AG04449 (cell line): ENCODE measurements around the gene VAV2.
A peak's percentile ranks its signal among the peaks of the same experiment; 100 is the strongest.

Experiments used
- CTCF ChIA-PET: fragments of 350-600 bp; formaldehyde crosslinking; extraction: SDS; loops from one replicate; lab custom pipeline; 2021; ENCODE audit warnings: antibody characterized with exemption; lab: Yijun Ruan, JAX
- POLR2A ChIA-PET: fragments of 400-600, 350-600 bp; formaldehyde crosslinking; extraction: SDS; loops from one replicate; lab custom pipeline; 2020; ENCODE audit warnings: antibody characterized with exemption, inconsistent platforms; lab: Yijun Ruan, JAX
- DNase-seq: peaks from one replicate; pipeline ENCODE4 v3.0.0-alpha.2; 2010; ENCODE audit warnings: low read depth, low spot score
- H3K4me3 ChIP-seq: 2 replicates; pipeline ENCODE4 v1.5.1; 2011; ENCODE audit warnings: low read depth, mild to moderate bottlenecking, control low read depth, low read length
- TF ChIP-seq, protein P1 (sequence below): IDR thresholded peaks from one replicate; pipeline ENCODE4 v1.5.1; 2011; ENCODE audit warnings: mild to moderate bottlenecking, moderate library complexity, low read length, control low read depth, inconsistent platforms; ENCODE audit not compliant: insufficient read depth; ENCODE audit errors: missing control alignments

VAV2 gene

DNA sequence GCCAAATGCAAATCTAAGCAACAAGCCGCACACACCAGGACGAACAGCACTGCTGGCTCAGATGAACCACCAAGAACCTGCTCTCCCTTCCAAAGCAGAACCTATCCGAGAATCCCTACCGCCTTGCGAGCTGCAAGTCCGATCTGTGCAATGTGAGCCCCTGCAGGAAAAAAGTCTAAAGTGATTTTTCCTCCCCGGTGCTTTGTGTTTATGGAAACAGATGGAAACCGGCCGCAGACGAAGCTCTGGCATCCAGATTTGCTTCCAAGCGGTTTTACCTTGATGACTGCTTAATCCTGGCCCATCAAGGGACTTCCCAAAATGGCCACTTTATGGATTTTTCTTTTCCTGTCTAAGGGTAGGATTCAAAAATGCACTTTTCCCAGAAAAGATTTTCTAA lies 112.5 kb downstream of the VAV2 start:
- ChIA-PET CTCF (no interaction called here), POLR2A (no interaction called here)
- TF ChIP-seq, protein P1, sequence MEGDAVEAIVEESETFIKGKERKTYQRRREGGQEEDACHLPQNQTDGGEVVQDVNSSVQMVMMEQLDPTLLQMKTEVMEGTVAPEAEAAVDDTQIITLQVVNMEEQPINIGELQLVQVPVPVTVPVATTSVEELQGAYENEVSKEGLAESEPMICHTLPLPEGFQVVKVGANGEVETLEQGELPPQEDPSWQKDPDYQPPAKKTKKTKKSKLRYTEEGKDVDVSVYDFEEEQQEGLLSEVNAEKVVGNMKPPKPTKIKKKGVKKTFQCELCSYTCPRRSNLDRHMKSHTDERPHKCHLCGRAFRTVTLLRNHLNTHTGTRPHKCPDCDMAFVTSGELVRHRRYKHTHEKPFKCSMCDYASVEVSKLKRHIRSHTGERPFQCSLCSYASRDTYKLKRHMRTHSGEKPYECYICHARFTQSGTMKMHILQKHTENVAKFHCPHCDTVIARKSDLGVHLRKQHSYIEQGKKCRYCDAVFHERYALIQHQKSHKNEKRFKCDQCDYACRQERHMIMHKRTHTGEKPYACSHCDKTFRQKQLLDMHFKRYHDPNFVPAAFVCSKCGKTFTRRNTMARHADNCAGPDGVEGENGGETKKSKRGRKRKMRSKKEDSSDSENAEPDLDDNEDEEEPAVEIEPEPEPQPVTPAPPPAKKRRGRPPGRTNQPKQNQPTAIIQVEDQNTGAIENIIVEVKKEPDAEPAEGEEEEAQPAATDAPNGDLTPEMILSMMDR = no peak
- H3K4me3 ChIP-seq = no peak overlapping the region
- DNase-seq = no peak

DNA sequence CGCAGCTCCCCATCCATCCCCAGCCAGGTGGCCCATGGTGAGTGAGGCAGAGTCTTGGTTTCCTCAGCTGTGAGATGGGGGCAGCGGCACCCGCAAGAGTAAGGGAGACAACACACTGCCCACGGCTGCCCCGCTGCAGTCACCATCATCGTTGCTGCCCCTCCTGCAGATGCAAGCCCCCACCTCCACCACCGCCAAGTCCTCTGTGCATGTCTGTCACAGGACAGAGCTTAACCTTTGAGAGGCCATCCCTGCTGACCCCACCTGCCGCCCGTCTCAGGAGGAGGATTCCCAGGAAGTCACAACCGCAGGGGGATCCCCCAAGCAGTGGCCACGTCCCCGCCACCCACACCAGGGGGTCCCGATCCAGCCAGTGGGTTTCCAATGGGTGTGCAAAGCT lies 113.7 kb downstream of the VAV2 start:
- ChIA-PET POLR2A (no interaction called here), CTCF (no interaction called here)

DNA sequence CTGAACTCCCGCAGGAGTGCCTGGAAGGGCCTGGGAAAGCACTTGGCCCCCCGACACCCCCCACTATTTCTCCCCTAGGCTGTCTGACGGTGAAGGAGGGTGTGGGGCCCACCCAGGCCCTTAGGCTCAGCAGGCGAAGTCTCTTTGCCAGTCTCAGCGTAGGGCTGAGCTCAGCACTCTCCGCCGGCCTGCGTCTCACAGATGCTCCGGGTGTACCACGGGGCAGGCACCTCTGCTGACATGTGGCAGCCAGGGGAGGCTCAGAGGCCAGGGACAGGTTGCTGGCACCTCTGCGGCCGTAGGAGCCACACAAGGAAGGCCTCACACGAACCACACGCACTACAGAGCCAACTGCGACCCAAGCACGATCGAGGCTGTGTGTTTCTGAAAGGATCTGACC lies 114.2 kb downstream of the VAV2 start:
- TF ChIP-seq, protein P1 = no peak
- no peak for DNase-seq
- POLR2A ChIA-PET = no interaction called here
- H3K4me3 ChIP-seq = no peak overlapping the region
- CTCF ChIA-PET = no interaction called here

More for the DNA sequence above, 113.7 kb downstream of the VAV2 start:
- DNase-seq = no peak
- no peak overlapping the region for H3K4me3 ChIP-seq
- TF ChIP-seq, protein P1 = no peak

DNA sequence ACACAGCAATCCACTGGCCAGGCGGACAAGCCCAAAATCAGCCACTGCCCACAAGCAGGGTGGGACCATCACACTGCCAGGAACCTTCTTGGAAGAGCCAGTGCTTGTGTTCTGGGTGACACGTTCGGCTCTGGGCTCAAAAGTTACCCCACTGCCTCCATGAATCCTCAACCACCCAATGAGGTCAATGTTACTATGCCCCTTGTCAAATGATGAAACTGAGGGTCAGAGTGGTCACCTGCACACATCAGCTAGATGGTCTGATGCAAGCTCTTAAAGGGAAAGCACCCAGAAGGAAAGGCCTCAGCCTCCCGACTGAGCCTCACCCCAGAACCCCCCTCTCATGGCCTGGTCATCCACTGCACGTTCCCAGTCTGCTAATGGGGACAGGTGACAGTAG lies 114.8 kb downstream of the VAV2 start:
- CTCF ChIA-PET = no interaction called here
- TF ChIP-seq, protein P1 = no peak
- no peak overlapping the region for H3K4me3 ChIP-seq
- DNase-seq = no peak
- POLR2A ChIA-PET = no interaction called here

DNA sequence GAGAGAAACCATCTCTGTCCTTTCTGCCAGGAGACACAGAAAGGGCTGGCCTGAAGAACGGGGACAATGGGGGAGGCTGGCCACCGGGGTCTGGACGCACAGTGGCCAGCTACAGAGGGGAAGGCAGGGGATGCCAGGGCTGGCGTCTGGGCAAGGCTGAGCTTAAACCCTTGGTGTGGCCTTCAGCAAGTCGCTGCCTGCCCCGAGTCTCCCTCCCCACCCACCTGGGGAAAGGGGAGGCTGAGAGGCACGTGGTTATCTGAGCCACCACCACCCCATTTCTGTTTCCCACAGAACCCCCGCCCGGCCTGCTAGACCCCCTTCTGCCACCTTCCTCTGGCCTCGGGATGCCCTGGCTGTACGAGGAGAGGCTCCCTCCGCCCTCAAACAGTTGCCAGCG lies 115.3 kb downstream of the VAV2 start:
- no peak overlapping the region for H3K4me3 ChIP-seq
- TF ChIP-seq, protein P1 = no peak
- CTCF ChIA-PET = no interaction called here
- no peak for DNase-seq
- POLR2A ChIA-PET = no interaction called here

DNA sequence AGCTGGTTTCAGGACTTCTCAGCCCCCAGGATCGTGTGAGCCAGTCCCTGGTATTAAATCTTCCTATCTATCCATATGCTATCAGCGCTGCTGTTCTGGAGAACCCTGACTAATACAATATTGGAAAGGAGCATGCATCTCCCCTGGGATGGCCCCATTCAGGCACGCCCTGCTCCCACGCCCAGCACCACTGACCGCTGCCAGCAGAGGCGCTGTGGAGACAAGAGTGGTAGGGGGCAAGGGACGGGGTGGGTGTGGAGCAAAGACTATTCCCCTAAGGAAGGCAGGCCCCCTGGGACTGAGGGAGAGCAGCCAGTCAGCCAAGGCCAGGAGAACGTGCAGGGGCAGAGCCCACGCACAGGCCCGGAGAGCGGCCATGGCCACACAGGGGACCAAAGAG lies 116.0 kb downstream of the VAV2 start:
- no peak for DNase-seq
- no peak overlapping the region for H3K4me3 ChIP-seq
- TF ChIP-seq, protein P1 = peak; percentile 25
- POLR2A ChIA-PET = no interaction called here
- CTCF ChIA-PET = interaction anchor here (3.5 kb wide), 1 partner anchor 118 kb away, joined by 20 read pairs; no protein-coding TSS in a partner anchor
